Activated CD8-positive, alpha-beta memory T cell treated with anti-CD3 and anti-CD28 coated beads, Interleukin-2, amount 50 U/mL, for 4 hours (primary cell): ENCODE results near the gene PDE8A.
"Not testable (repeated sequence)": the region's sequence is repeated elsewhere in the genome, so short reads cannot be mapped to it uniquely, and the experiment has no call there.

Source experiments
- DNase-seq: peaks from one replicate; pipeline ENCODE4 v3.0.0-alpha.2; 2020

PDE8A gene

GRCh38 chr15:85149465-85150129 is 167.9 kb downstream of the PDE8A start:
- DNase-seq, result no peak

- DNase-seq, result no peak
Measured at GRCh38 chr15:85150130-85150480, 168.4 kb downstream of the PDE8A start.

- no peak for DNase-seq
Measured at GRCh38 chr15:85151145-85151544, 169.5 kb downstream of the PDE8A start.

- DNase-seq, result no peak
Measured at GRCh38 chr15:85151861-85152260, 170.2 kb downstream of the PDE8A start.

- no peak for DNase-seq
Measured at GRCh38 chr15:85154061-85154460, 172.4 kb downstream of the PDE8A start.

- no peak for DNase-seq
Measured at GRCh38 chr15:85155360-85155759, 173.7 kb downstream of the PDE8A start.

GRCh38 chr15:85155857-85156256 is 174.2 kb downstream of the PDE8A start:
- no peak for DNase-seq

- no peak for DNase-seq
Measured at GRCh38 chr15:85157344-85157743, 175.7 kb downstream of the PDE8A start.

GRCh38 chr15:85162237-85162636 is 180.6 kb downstream of the PDE8A start:
- no peak for DNase-seq

GRCh38 chr15:85164841-85165466 is 183.3 kb downstream of the PDE8A start:
- no peak for DNase-seq

- DNase-seq, result no peak
Measured at GRCh38 chr15:85167568-85167967, 185.9 kb downstream of the PDE8A start.

- DNase-seq, result peak; percentile 44
Measured at GRCh38 chr15:85168642-85169173, 187.1 kb downstream of the PDE8A start.

- no peak for DNase-seq
Measured at GRCh38 chr15:85171736-85172135, 190.1 kb downstream of the PDE8A start.

GRCh38 chr15:85172846-85173490 is 191.3 kb downstream of the PDE8A start:
- DNase-seq, result no peak

GRCh38 chr15:85173630-85174029 is 192.0 kb downstream of the PDE8A start:
- DNase-seq, result not testable (repeated sequence)

- no peak for DNase-seq
Measured at GRCh38 chr15:85174521-85174920, 192.9 kb downstream of the PDE8A start.

- not testable (repeated sequence) for DNase-seq
Measured at GRCh38 chr15:85177042-85177515, 195.4 kb downstream of the PDE8A start.

- DNase-seq, result no peak
Measured at GRCh38 chr15:85178308-85178707, 196.7 kb downstream of the PDE8A start.

GRCh38 chr15:85179700-85180099 is 198.0 kb downstream of the PDE8A start:
- DNase-seq, result no peak

- DNase-seq, result not testable (repeated sequence)
Measured at GRCh38 chr15:85185350-85185749, 203.7 kb downstream of the PDE8A start.

- DNase-seq, result not testable (repeated sequence)
Measured at GRCh38 chr15:85188171-85188577, 206.5 kb downstream of the PDE8A start.
